GM19452 (cell line): ENCODE measurements around the gene SLIT3.

Experiments used
- ATAC-seq: cut with Tn5 transposase; IDR thresholded peaks from one replicate; pipeline ENCODE4 v1.9.1; 2021; ENCODE audit not compliant: unreplicated experiment

SLIT3 gene

GRCh38 chr5:169178754-169179153 is 122.2 kb downstream of the SLIT3 start:
- no peak for ATAC-seq

DNA sequence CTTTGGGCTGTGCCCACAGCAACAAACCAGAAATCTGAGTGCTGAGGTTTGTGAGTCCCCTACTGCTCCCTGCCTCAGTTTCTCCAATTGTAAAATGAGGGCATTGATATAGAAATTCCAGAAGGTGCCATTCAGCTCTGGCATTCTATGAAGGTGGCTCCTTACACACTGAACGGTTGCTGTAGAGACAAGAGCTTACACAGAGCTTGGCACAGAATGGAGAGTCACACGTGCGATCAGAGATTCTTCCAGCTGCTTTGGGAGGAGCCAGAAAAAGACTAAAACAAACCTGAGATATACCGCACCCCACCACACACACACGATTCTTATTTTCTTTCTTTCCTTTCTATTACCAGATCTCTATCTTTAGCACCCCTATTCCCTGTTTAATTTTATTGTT is 122.7 kb downstream of the SLIT3 start:
- no peak for ATAC-seq

- no peak for ATAC-seq
Observed at GRCh38 chr5:169176709-169177694, 123.9 kb downstream of the SLIT3 start.

GRCh38 chr5:169175733-169176132 is 125.2 kb downstream of the SLIT3 start:
- ATAC-seq, result no peak

DNA sequence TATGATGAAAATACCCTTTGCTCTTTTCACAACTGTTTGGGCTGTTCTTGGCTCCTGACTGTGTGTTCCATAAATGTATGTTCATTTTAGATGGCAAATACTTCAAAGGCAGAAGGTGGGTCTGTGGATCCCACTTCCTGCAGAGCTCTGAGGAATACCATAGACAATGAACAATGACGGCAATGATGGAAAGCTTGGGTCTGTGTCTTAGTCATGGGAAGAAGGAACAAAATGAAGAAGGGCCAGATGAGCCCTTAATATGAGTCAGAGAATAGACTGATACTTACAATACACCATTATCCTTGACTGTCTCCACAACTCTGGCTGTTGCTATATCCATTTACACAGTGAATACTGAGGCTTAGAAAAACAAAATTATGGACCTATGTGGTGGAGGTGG is 126.0 kb downstream of the SLIT3 start:
- no peak for ATAC-seq

GRCh38 chr5:169173372-169173771 is 127.6 kb downstream of the SLIT3 start:
- ATAC-seq, result no peak

- no peak for ATAC-seq
Observed at GRCh38 chr5:169171515-169171914, 129.4 kb downstream of the SLIT3 start.

GRCh38 chr5:169169783-169170182 is 131.2 kb downstream of the SLIT3 start:
- no peak for ATAC-seq

- no peak for ATAC-seq
Observed at GRCh38 chr5:169168280-169168679, 132.7 kb downstream of the SLIT3 start.

DNA sequence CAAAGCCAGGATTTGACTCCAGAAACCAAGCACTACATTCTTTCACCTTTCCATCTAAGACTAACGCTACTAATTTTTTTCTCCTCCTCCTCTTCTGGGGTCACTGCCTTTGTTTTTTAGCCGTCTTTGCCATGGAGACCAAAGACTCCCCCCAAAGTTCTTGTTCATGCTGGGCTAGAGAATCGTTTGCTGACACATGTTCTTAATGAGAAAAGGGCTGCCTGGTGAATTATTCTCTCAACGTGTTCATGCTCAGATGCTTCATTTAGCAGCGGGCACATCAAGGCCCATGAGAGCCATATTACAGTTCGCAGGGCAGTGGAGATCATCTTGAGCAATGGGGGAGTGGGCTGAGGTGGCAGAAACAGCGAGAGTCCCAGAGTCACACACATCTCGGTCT is 134.9 kb downstream of the SLIT3 start:
- no peak for ATAC-seq

DNA sequence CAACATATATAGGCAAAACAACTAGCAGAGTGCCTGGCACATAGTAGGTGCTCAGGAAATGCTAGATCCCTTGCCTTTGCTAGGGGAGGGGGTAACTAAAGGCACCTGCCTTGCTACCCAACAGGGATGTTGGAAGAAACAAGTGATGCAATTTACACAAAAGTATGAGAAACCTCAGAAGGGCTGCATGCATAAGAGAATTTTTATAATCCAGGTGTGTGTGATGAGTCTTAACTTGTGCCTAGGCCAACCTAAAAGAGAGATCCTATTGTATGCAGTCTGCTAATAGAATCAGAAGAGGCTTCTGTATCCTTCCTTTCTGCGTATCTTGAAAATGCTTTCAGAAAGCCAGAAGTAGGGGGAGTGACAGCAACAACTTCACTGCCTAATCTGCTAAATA is 135.9 kb downstream of the SLIT3 start:
- no peak for ATAC-seq

- ATAC-seq, result no peak
Observed at GRCh38 chr5:169164481-169164925, 136.4 kb downstream of the SLIT3 start.

- no peak for ATAC-seq
Observed at GRCh38 chr5:169162407-169162806, 138.5 kb downstream of the SLIT3 start.

GRCh38 chr5:169161022-169161680 is 139.8 kb downstream of the SLIT3 start:
- no peak for ATAC-seq

GRCh38 chr5:169160405-169160901 is 140.5 kb downstream of the SLIT3 start:
- ATAC-seq, result no peak

DNA sequence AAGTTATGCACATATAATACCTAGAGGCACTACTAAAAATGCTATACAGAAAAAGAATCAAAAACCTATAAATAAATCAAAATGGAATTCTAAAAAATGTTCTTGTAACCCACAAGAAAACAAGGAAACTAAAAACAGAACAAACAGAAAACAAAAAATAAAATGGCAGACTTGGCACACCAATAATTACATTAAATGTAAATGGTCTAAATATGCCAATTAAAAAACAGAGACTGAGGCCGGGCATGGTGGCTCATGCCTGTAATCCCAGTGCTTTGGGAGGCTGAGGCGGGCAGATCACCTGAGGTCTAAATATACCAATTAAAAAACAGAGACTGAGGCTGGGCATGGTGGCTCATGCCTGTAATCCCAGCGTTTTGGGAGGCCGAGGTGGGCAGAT is 142.2 kb downstream of the SLIT3 start:
- no peak for ATAC-seq

DNA sequence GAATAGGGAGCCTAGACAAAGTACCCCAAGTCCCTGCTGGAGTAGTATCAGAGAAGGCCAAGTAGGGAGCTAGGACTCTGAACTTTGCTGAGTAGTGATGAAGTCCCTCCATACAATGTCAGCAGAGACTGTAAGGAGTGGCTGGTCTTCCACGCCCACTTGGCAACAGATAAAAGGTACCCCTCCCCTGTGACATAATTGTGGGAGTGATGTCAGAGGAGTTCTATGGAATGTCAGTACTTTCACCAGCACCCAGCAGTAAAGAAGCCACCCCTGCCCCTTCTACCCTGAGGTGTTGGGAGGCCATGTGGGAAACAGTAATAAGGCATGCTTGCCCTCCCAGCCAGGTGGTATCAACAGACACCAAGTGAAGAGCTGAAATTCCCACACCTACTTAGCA is 143.9 kb downstream of the SLIT3 start:
- no peak for ATAC-seq

- no peak for ATAC-seq
Observed at GRCh38 chr5:169154679-169155078, 146.3 kb downstream of the SLIT3 start.

DNA sequence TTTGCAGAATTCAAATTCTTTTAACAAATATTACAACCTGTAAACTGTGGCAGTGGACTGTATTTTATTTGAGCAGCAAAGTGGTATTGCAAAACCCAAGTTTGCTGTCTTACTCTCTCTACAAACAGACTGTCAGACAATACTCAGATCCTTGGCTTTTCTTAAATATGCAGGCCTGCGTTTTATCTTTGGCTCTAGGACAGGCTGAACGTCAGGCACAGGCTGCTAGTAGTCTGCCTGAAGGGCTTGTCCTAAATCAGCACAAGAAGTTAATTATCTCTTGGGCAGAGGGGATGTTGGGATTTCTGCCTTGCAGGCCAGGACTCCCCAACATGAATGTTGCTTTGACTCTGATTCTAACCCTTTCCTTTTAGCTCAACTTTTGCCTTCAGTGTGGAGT is 147.5 kb downstream of the SLIT3 start:
- no peak for ATAC-seq

DNA sequence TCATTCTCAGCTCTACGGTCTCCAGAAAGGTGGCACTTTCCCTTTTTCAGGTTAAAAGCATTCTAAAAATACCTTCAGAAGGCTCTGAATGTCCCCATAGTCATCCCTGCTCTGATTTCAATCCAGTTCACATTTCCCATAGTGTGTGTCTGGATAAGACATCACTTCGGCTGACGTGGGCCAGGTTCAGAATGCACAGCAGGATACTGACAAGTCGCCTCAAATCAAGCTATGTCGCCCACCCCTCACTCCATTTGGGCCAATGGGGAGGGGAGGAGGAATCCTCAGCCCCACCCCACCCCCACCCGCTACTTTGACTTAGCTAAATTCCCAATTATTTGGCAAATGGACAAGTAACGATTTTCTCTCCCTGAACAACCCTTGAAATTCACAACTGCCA is 148.0 kb downstream of the SLIT3 start:
- no peak for ATAC-seq

DNA sequence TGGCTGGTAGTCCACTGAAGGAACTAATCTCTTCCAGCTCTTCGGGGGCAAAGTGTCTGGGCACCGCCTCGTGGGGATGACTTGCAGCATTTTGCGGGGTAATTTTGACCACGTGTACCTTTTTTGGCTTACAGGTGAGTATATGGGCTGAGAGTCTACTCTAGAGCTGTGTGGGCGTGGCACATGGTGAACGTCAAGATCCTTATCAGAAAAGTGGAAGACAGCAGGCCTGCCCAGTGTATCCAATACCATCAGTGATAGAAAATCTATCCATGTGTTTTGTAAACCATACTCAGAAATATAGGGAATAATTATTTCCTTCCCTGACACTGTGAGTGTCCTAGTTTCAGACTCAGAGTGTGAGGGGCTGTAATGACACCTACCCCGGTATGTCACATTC is 148.5 kb downstream of the SLIT3 start:
- ATAC-seq, result no peak
